NCI-H460 (cell line): ENCODE data around the gene CNTNAP2. TPM values are rescaled to one million over a fixed set of nuclear protein-coding genes. Genes with fewer than 3 reads are reported as not detected.

Source experiments
- DNase-seq: peaks from one replicate; pipeline ENCODE4 v3.0.0-alpha.2; 2016; ENCODE audit warnings: low read depth; ENCODE audit errors: extremely low read depth
- total RNA-seq: library from RNA; depleted of rRNA; stranded (reverse); fragments of >200 nt; shearing (Covaris generic); gene quantifications from 2 replicates; pipeline ENCODE4 v1.2.3, GENCODE V29; 2014

CNTNAP2 gene
- total RNA-seq, 1 experiment from 2014 or later: 0.15 TPM

DNA sequence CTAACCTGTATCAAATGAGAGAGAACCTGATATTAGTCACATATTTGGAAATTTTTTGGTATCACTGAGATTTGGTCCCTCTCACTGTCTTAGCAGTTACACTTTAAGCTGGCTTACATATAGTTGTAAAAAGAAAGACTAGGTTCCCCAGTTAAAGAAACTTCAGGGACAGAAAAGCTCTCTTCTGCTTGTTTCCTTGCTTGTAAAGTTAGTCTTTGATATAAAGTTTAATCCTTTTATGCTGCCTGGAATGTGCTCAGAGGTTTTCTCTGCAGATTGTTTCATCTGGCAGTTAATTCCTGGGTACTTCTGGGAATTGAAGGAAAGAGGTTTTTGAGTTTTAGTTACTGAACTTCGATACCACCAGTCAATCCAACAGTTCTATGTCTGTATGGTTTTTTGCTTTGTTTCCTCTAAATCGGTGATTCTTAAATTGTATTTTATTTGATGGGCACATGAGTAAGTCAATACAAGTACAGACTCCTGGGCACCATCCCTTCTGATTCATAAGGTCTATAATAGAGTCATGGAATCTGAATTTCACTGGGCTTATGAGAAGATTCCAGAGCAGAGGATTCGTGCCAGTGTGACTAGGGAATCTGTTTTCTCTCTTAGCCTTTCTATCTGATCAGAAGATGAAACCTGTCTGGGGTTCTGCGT lies 1393.1 kb downstream of the CNTNAP2 start:
- DNase-seq: no peak

DNA sequence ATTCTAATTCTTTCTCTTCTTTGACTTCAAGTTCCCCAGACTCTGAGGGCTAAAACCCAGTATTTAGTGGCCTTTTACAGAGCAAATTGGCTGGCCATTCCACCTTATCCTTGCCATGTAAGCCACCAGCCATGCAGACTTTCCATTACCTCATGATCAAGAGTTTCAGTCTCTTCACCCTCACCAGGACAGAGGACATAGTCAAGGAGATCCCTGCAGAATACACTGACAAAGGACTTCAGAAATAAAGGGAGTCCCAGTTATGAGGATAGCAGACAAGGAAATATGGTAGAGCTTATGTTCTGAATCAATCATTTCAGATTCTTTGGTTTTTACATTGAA lies 1393.6 kb downstream of the CNTNAP2 start:
- no peak for DNase-seq

DNA sequence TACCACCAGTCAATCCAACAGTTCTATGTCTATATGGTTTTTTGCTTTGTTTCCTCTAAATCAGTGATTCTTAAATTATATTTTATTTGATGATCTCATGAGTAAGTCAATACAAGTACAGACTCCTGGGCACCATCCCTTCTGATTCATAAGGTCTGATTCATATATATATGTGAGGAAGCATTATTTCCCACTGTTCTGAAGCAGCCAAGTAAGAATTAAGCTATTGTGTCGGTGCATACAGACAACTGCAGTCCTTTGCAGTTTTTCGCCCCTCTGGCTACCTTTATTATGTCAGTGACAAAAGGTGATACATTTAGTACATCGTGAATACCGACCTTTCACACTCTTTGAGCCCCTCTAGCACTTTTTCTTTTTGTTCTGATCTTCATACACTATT lies 1394.3 kb downstream of the CNTNAP2 start:
- DNase-seq: no peak

DNA sequence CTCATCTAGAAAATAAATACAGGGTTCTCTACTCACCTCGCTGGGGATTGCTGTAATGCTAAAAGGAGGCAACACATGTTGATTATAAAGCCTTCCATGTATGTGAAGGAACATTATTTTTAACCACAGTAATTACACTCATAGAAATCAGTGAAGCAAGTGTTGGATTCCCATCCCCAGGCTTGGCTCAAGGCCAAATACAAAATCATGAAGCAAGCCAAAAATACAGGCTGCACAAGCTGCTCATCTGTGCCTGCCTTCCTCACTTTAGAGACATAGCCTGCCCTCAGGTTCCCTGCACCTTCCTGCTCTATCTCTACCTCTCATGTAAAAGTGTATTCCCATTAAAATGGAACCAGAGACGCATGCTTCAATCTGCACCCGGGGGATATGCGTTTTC lies 1396.8 kb downstream of the CNTNAP2 start:
- DNase-seq: no peak

DNA sequence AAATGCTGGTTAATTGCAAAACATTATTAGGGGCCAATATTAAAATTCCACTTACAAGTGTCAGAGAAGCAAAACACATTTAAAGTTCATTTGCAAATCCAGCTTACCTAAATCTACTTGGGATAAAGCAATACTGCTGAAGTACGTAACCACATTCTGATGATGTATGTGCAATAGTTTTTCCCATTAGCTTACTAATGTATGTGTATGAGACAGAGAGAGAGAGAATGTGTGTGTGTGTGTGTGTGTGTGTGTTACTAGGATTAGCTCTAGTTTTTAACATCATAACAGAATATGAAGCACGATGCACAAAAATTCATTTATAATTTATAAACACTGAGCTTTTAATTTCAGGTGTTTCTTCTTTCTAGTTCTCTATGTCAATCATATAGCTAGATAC lies 1399.8 kb downstream of the CNTNAP2 start:
- no peak for DNase-seq

DNA sequence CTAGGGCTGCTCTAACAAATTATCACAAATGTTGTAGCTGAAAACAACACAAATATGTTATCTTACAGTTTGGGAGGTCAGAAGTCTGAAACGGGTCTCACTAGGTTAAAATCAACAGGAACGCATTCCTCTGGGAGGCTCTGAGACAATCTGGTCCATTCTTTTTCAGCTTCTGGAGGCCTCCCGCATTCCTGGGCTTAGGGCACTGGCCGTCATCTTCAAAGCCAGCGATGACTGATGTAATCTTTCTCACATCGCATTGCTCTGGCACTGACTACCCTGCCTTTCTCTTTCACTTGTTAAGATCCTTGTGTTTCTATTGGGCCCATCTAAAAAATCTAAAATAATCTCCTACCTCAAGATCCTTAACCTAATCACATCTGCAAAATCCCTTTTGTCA lies 1402.5 kb downstream of the CNTNAP2 start:
- no peak for DNase-seq

DNA sequence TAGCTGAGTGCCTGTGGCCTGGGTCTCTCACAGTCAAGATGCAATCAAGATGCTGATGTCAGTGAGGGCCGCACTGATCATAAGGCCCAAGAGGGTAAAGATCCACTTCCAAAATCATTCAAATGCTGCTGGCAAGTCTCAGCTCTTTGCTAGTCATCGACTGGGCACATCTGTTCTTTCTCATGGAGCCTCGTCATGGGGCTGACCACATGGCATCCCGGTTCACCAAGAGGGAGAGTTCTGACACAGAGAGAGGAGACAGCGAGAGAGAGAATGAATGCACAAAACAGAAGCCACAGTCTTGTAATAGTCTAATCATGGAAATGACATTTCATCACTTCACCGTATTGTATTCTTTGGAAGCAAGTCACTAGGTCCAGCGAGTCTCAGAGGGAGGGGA lies 1406.5 kb downstream of the CNTNAP2 start:
- no peak for DNase-seq

DNA sequence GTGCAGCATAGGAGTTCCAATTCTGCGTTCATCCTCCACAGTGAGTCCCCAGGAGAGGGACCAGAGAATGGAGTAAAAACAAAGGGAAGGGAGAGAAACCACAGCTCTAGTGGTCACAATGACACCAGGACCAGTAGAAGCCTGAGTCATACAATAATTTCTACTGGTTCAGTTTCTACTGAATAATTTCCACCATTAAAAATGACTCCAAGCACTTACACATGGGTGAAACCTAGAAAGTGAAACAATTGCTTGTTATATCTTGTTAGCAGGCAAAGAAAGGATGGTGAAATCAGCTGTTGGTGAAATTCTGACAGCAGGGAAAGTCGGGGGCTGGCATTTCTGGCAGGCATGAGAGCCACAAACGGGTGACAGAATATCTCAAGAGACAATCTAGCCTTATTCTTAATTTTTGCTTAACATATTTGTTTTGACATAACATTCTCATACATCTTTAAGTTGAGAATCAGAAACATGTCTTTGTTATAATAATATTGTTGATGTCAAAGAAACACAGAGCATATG lies 1408.2 kb downstream of the CNTNAP2 start:
- DNase-seq: no peak

DNA sequence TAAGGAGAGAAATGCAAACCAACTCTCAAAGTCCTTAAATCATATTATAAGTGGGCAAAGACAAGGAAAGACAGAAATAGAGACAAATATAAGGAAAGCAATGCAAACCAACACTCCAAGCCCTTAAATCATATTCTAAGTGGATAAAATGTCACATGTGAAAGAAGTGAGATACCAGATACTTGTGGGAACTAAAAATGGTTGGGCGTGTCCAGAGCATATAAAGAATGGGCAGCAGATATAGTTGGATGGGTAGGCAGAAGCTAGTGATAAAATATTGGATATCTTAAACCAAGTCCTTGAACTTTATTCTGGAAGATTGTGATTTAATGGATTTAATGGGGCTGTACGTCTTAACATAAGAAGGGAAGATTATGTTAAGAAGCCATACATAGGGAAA lies 1408.7 kb downstream of the CNTNAP2 start:
- no peak for DNase-seq

DNA sequence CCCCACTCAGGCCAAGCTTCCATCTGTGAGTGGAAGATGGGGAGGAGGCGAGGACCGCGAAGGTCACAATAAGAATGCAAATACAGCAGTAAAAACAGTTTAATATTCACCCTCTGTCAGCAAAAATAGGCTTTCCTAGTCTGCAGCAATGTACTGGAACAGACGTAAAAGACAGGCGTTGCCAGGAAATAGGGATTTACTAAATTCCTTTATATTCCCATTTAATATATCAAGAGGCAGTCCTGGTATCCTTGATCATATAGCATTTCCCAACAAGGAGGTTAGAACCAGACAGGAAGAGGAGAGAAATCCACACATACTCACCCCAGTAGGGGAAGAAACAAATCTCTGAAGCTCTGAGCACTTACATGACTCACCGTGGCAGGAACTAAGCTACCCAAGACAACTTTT lies 1419.1 kb downstream of the CNTNAP2 start:
- DNase-seq: no peak

DNA sequence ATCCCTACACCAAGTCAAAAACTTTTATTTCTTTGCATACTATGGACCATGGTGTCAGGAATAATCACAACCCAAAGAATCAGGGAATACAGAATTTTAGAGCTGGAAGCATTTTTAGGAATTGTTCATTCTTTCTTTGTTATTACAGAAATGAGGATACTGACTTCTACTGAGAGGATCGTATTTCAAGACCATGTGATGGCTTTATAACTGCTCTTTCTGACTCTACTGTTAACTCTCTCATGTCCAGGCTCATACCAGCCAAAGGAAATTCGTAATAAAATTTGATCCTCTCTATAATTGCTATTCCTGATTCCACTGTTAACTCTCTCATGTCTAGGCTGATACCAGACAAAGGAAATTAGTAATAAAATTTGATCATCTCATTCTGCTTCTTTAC lies 1423.1 kb downstream of the CNTNAP2 start:
- no peak for DNase-seq

DNA sequence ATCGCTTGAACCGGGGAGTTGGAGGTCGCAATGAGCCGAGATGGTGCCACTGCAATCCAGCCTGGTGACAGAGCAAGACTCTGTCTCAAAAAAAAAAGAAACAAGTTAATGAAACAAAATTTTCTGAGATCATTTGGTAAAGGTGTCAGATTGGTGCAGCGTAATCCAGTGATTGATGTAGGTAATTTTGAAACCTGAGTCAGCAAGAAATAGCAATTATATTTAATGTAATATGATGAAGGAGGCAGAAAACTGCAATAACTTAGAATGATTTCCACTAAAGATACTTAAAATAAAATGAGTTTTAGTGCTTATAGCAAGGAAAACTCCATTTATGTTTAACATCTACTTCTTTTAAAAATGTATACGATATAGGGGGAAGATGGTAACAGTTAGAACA lies 1424.1 kb downstream of the CNTNAP2 start:
- no peak for DNase-seq

DNA sequence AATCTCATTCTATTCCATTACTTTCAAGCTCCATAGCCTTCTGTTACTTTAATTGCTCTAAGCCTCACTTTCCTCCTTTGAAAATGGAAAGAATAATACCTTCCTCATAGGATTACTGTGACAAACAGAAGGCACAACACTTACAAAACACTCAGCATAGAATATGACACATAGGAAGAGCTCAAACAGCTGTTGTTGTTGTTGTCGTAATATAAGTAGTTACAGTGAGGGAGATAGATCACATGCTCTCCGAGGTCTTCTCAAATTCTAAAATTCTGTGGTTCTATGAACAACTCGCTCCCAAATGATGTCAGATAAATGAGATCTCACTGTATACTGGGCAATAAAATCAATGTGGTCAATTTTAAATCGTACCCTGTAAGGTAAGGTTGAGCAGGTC lies 1424.7 kb downstream of the CNTNAP2 start:
- DNase-seq: no peak

DNA sequence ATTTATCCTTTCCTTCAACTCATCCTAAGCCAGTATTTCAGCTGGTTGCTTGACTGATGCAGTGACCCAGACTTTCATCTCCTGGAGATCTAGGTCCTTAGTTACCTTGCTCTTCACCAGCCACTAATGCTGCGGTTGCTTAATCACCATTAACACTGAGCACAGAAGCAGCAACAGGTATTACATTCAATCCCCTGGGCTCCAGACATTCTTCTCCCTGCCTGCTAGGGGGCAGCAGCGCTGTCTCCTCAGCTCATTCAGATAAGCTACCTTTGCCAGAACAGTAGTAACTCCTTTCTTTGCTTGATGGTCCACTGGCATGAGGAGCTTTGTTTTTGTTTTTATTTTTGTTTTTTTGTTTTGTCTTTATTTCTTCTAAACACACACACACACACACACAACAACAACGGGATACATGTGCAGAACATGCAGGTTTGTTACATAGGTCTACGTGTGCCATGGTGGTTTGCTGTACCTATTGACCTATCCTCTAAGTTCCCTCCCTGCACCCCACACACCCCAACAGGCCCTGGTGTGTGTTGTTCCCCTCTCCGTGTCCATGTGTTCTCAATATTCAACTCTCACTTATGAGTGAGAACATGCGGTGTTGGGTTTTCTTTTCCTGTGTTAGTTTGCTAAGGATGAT lies 1430.8 kb downstream of the CNTNAP2 start:
- DNase-seq: peak; percentile 7

DNA sequence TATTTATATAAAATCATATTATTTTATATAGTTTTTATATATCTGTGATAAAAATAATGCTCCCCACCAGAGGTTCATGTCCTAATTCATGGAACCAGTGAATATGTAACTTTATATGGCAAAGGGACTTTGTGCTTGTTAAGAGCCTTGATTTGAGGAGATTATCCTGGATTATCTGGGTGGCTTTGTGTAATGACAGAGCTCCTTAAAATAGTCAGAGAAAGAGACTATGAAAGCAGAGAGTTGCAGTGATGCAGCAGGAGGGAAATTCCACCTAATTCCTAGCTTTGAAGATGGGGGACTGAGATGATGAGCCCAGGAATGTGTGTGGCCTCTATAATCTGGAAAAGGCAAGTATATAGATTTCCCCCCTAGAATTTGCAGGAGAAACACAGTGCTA lies 1439.7 kb downstream of the CNTNAP2 start:
- no peak for DNase-seq

DNA sequence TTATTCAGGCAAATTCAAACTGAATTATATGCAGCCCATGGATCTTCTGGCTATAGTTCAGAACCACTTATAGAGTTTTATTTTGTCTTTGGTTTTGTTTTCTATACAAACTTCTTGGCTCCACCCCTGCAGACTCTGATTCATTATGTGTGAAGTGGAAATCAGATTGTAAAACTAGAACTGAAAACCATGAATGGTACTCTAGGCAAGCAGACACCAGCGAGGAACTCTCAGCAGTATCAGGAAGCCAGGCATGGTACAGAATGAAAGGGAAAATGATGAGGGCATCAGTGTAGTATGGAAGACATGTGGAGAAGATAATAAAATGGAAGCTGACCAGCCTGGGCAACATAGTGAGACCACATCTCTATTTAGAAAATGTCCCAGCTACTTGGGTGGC lies 1447.1 kb downstream of the CNTNAP2 start:
- no peak for DNase-seq

DNA sequence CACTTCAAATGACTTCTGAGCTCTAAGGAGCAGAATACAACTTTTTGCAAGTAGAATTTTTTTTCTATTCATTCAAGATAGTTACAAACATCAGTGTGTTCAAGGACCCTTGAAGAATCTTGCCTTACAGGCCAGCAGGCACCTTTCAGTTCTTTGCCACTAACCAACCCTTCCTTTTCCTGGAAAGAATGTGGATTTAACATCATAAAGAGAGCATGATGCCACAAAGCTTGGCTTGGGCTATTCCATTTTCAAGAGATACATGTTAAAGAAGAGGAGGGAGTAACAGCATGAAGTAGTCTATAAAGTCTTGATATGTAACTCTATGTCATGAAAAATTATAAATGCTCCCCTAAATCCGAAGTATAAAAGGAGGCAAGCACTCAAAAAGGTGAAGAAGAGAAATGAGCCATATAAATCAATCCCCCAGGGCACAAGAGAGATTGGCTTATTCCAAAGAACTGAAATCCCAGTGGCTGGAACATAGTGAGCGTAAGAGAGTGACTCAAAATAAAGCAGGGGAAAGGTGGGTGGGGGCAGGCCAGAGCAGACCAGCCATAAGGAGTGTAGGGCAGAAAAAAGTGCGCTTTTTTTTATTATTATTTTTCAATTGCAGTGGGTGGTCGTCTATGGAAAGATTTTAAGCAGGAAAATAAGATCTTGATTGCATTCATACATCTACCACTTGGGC lies 1448.3 kb downstream of the CNTNAP2 start:
- DNase-seq: no peak

DNA sequence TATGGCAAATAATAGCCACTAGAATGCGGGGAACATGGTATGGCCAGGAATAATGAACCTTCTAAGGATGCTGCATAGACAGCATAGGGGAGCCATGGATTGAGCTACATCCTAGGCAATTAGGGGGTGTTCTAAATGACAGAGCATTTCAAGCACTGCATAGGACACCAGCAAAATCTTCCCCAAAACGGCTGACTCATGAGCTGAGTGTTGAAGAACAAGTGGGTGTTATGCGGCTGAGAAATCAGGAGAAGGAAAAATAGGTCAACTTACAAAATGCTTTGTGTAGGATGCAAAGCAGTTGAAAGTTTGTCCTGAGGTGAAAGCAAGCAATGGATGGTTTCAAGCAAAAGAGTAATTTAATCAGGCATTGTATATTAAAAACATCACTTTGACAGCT lies 1450.4 kb downstream of the CNTNAP2 start:
- DNase-seq: no peak

DNA sequence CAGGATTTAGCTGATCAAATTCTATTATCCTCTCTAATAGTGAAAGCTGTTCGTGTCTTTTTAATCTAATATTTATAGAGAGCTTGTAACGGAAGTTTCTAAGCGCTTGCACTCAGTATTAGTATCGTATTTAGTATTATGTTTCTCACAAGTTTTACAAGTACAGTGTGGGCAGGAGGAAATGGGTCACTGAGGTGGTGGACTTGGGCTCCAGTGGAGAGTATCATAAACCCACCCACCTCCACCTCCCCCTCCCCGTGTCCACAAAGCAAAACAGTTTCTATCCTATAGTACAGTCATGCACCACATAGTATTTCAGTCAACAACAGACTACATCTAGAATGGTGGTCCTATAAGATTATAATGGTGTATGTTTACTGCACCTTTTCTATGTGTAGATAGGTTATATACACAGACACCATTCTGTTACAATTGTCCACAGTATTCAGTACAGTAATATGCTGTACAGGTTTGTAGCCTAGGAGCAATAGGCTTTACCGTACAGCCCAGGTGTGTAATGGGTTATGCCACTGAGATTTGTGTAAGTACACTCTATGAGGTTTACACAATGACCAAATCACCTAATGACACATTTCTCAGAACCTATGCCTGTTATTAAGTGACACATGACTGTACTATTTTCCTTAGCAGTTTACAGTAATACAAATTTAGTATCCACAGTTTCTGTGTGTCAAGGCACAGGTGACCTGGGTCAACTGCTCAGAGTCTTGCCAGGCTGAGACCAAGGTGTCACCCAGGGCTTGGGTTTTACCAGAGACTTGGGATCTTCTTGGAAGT lies 1452.7 kb downstream of the CNTNAP2 start:
- no peak for DNase-seq

DNA sequence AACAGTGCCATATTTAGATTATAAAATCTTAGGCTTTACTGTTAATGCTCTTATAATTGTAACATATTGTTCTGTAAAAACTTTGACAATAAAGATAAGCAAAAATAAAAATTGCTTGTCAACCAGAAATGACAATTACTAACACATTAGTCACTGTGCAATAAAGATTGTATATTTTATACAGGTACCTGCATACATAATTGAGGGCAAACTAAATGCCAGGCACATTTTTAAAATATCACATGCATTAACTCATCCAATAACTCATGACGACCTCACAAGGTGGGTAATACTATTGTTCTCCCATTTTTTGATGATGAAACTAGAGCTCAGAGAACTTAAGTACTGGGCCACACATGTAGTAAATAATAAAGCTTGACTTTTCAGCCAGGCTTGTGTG lies 1453.8 kb downstream of the CNTNAP2 start:
- no peak for DNase-seq
